Upper lobe of left lung (tissue), 4 donors: ENCODE measurements around the gene CD274.

Experiments
- EP300 ChIP-seq, 4 donors: sonication (generic); formaldehyde crosslinking; IDR thresholded peaks; one replicate each; pipeline ENCODE4 v1.5.1; 2017; ENCODE audit warnings: antibody characterized with exemption in 4 of 4, control low read depth in 2 of 4
- POLR2A ChIP-seq, 4 donors: fragments of 450-650 bp; IDR thresholded peaks; one replicate each; pipeline ENCODE4 v1.5.1; 2016 to 2017; ENCODE audit warnings: antibody characterized with exemption in 4 of 4, mild to moderate bottlenecking in 2 of 4
- POLR2AphosphoS5 ChIP-seq, 2 donors: sonication (generic); formaldehyde crosslinking; IDR thresholded peaks; one replicate each; pipeline ENCODE4 v1.5.1; 2017; ENCODE audit warnings: antibody characterized with exemption in 2 of 2
- TF ChIP-seq, protein P1 (sequence below), 6 experiments: fragments of 450-650 bp in 4 of 6; fragments of 200-600 bp in 2 of 6; sonication (generic) in 2 of 6; IDR thresholded peaks; one replicate each; pipeline ENCODE4 v1.5.1; 2016 to 2019; ENCODE audit warnings: antibody characterized with exemption in 6 of 6

DNA sequence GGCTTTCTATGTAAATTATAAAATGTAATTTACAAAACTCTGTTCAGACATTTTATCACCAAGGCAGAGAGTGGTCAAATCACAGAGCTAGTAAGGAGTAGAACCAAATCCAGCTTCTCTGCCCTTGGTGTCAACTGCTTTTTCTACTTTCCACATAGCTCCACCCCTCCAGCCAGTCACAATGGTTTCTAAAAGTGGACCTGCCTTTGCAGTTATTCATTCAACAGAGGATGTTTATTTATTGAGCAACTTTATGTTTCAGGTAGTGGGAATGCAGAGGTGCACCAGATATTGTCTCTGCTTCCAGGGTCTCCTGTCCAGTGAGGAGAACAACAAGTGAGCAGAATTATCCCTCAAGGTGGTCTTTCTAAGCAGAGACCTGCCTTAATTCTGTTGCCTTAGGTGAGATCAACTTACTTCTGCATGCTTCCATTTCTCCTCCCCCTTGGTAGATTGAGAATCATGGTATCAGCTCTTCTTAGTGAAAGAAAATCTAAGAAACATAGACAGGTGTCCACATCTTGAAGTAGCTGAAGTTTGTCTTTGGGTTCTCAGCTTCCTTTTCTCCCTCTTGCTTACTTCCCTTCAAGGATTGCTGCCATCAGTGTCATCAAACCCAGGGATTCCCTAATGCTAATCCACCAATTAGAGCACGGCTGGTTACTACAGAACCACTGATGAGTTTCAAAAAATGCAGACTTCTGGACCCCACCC, 42.8 kb downstream of the CD274 start:
- TF ChIP-seq, protein P1, sequence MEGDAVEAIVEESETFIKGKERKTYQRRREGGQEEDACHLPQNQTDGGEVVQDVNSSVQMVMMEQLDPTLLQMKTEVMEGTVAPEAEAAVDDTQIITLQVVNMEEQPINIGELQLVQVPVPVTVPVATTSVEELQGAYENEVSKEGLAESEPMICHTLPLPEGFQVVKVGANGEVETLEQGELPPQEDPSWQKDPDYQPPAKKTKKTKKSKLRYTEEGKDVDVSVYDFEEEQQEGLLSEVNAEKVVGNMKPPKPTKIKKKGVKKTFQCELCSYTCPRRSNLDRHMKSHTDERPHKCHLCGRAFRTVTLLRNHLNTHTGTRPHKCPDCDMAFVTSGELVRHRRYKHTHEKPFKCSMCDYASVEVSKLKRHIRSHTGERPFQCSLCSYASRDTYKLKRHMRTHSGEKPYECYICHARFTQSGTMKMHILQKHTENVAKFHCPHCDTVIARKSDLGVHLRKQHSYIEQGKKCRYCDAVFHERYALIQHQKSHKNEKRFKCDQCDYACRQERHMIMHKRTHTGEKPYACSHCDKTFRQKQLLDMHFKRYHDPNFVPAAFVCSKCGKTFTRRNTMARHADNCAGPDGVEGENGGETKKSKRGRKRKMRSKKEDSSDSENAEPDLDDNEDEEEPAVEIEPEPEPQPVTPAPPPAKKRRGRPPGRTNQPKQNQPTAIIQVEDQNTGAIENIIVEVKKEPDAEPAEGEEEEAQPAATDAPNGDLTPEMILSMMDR (IDR thresholded peaks at IDR 0.05), result no peak
- no peak for TF ChIP-seq POLR2A (IDR thresholded peaks at IDR 0.05)
- no peak for TF ChIP-seq EP300 (IDR thresholded peaks at IDR 0.05)
- no peak for TF ChIP-seq POLR2AphosphoS5 (IDR thresholded peaks at IDR 0.05)
